GM18508 (cell line): ENCODE results near the gene CRB3.
"Not testable (repeated sequence)": the region's sequence is repeated elsewhere in the genome, so short reads cannot be mapped to it uniquely, and the experiment has no call there.

ENCODE experiments used
- ATAC-seq: cut with Tn5 transposase; IDR thresholded peaks from one replicate; pipeline ENCODE4 v1.9.1; 2021; ENCODE audit warnings: moderate number of reproducible peaks; ENCODE audit not compliant: insufficient read depth, unreplicated experiment

The CRB3 gene

GRCh38 chr19:6464070-6464873 lies at the start of gene CRB3:
CRB3 (plus strand) TSS chr19:6464271; CDS start chr19:6464702, 431 bp downstream.
- ATAC-seq = no peak

- ATAC-seq = no peak
Measured at GRCh38 chr19:6414793-6415590, 49.1 kb upstream of the CRB3 start.

GRCh38 chr19:6415591-6416190 lies 48.4 kb upstream of the CRB3 start:
- no peak for ATAC-seq

GRCh38 chr19:6416658-6417405 lies 47.2 kb upstream of the CRB3 start:
- ATAC-seq = no peak

GRCh38 chr19:6417713-6418561 lies 46.1 kb upstream of the CRB3 start:
- ATAC-seq = no peak

GRCh38 chr19:6418562-6418932 lies 45.5 kb upstream of the CRB3 start:
- ATAC-seq = no peak

- ATAC-seq = no peak
Measured at GRCh38 chr19:6421075-6422014, 42.7 kb upstream of the CRB3 start.

- no peak for ATAC-seq
Measured at GRCh38 chr19:6423499-6424194, 40.4 kb upstream of the CRB3 start.

- ATAC-seq = no peak
Measured at GRCh38 chr19:6424195-6424938, 39.7 kb upstream of the CRB3 start, which contains the start of gene KHSRP. KHSRP (minus strand) TSS chr19:6424811; CDS start chr19:6424701, 110 bp downstream.

- peak; percentile 72 for ATAC-seq
Measured at GRCh38 chr19:6424939-6425731, 38.9 kb upstream of the CRB3 start.

- no peak for ATAC-seq
Measured at GRCh38 chr19:6425732-6426620, 38.1 kb upstream of the CRB3 start.

- no peak for ATAC-seq
Measured at GRCh38 chr19:6427131-6427530, 36.9 kb upstream of the CRB3 start.

GRCh38 chr19:6428692-6429418 lies 35.2 kb upstream of the CRB3 start:
- ATAC-seq = not testable (repeated sequence)

- no peak for ATAC-seq
Measured at GRCh38 chr19:6429419-6430221, 34.5 kb upstream of the CRB3 start.
